HG03159 (cell line): ENCODE measurements around the gene LHPP.

Source experiments
- ATAC-seq: cut with Tn5 transposase; IDR thresholded peaks from one replicate; pipeline ENCODE4 v1.9.1; 2021; ENCODE audit warnings: mild to moderate bottlenecking, moderate library complexity; ENCODE audit not compliant: unreplicated experiment

The LHPP gene

GRCh38 chr10:124447751-124448466 lies 13.7 kb upstream of the LHPP start:
- no peak for ATAC-seq

GRCh38 chr10:124448696-124449169 lies 12.9 kb upstream of the LHPP start:
- no peak for ATAC-seq

GRCh38 chr10:124449170-124450011 lies 12.2 kb upstream of the LHPP start:
- no peak for ATAC-seq

- no peak for ATAC-seq
Measured at GRCh38 chr10:124450012-124450782, 11.4 kb upstream of the LHPP start, which contains the start of gene NKX1-2. Gene NKX1-2 (minus strand): TSS chr10:124450035. CDS start chr10:124449943, 92 bp downstream.

GRCh38 chr10:124450783-124451057 lies 10.9 kb upstream of the LHPP start:
- ATAC-seq: no peak

- ATAC-seq: no peak
Measured at GRCh38 chr10:124451276-124451675, 10.3 kb upstream of the LHPP start.

- ATAC-seq: no peak
Measured at GRCh38 chr10:124453960-124454610, 7.5 kb upstream of the LHPP start.

GRCh38 chr10:124455441-124455840 lies 6.2 kb upstream of the LHPP start:
- no peak for ATAC-seq

GRCh38 chr10:124458473-124458872 lies 3.1 kb upstream of the LHPP start:
- ATAC-seq: no peak

GRCh38 chr10:124458889-124459288 lies 2.7 kb upstream of the LHPP start:
- no peak for ATAC-seq

- no peak for ATAC-seq
Measured at GRCh38 chr10:124459395-124459794, 2.2 kb upstream of the LHPP start.

- ATAC-seq: no peak
Measured at GRCh38 chr10:124460144-124460543, 1.5 kb upstream of the LHPP start.

GRCh38 chr10:124462348-124462695 lies 699 bp downstream of the LHPP start:
- no peak for ATAC-seq

- ATAC-seq: no peak
Measured at GRCh38 chr10:124464028-124464965, 2.7 kb downstream of the LHPP start.

- ATAC-seq: peak; percentile 36
Measured at GRCh38 chr10:124465003-124465776, 3.6 kb downstream of the LHPP start.

- no peak for ATAC-seq
Measured at GRCh38 chr10:124465777-124466488, 4.3 kb downstream of the LHPP start.

GRCh38 chr10:124467165-124467564 lies 5.5 kb downstream of the LHPP start:
- ATAC-seq: no peak

GRCh38 chr10:124468624-124469023 lies 7.0 kb downstream of the LHPP start:
- ATAC-seq: no peak
